OCI-LY7 (cell line): Measurements from ENCODE around the gene THAP6.

ENCODE experiments used
- CTCF ChIP-seq: fragments of 200-600 bp; sonication (generic); conservative IDR thresholded peaks from 2 replicates; pipeline ENCODE4 v1.5.1; 2014; ENCODE audit warnings: mild to moderate bottlenecking, antibody characterized with exemption, low read length, moderate library complexity, mixed read lengths
- EZH2phosphoT487 ChIP-seq: fragments of 200-600 bp; sonication (generic); IDR thresholded peaks from 2 replicates; pipeline ENCODE4 v1.6.1; 2018; ENCODE audit warnings: low read depth, borderline replicate concordance, mild to moderate bottlenecking, mixed run types, antibody characterized with exemption, low read length, moderate library complexity, mixed read lengths

GRCh38 chr4:75469896-75470295, 44.4 kb upstream of the THAP6 start:
- TF ChIP-seq CTCF (no peak), EZH2phosphoT487 (no peak)
